Measurements from ENCODE around the gene MRPL49. TPM values are rescaled to one million over a fixed set of nuclear protein-coding genes. Genes with fewer than 3 reads are reported as not detected.
A peak's percentile ranks its signal among the peaks of the same experiment; 100 is the strongest.

Gene MRPL49
- total and polyA plus RNA-seq, 9 donors = 47.1 to 106 (median 53.4) TPM

- Histone ChIP-seq H3K27ac (peak overlapping the region; percentile 60 to 86), H3K36me3 (no peaks in the 10 kb centered on the region), H3K27me3 (no peaks in the 10 kb centered on the region), H3K4me3 (peak overlapping the region; percentile 91), H3K9me3 (no peaks in the 10 kb centered on the region), H3K4me1 (ENCODE audit: insufficient read depth) (peaks cover 11% of the 10 kb centered on the region)
- intact Hi-C loops (cut with DNase I) = loop anchor here in 2 of 4 donors (5.0 kb wide), 3 partner anchors 70 to 85 kb away; partner anchors contain the start of genes ARL2 (in 1 of the 2) and SNX15 (in 1 of the 2)
- WGBS, 3 donors = 22 to 42% (median 25%) methylated on average over 8 of the region's 8 CpGs
- TF ChIP-seq CTCF (IDR thresholded peaks at IDR 0.05) = no peak
- TF ChIP-seq POLR2A (IDR thresholded peaks at IDR 0.05) = no peak
- TF ChIP-seq EP300 (IDR thresholded peaks at IDR 0.05) = no peak
- DNase-seq = no peak
Measured at GRCh38 chr11:65096926-65097325, 25.2 kb upstream of the MRPL49 start.

GRCh38 chr11:65100674-65101350 is 21.3 kb upstream of the MRPL49 start:
- no peak for DNase-seq
- Histone ChIP-seq H3K4me3 (no peak overlapping the region), H3K4me1 (ENCODE audit: insufficient read depth) (peaks cover 23% of the 10 kb centered on the region), H3K27me3 (no peaks in the 10 kb centered on the region), H3K36me3 (no peaks in the 10 kb centered on the region), H3K9me3 (no peaks in the 10 kb centered on the region), H3K27ac (no peak overlapping the region)
- TF ChIP-seq EP300 (IDR thresholded peaks at IDR 0.05) (no peak), POLR2A (IDR thresholded peaks at IDR 0.05) (no peak), CTCF (IDR thresholded peaks at IDR 0.05) (no peak)
- intact Hi-C loops (cut with DNase I) = no loop called here
- WGBS, 3 donors = 84 to 89% (median 88%) methylated on average over 6 of the region's 6 CpGs

GRCh38 chr11:65102142-65103095 is 19.7 kb upstream of the MRPL49 start:
- H3K27me3 ChIP-seq = no peaks in the 10 kb centered on the region
- peaks cover 22% of the 10 kb centered on the region for H3K4me1 ChIP-seq (ENCODE audit: insufficient read depth)
- no peak overlapping the region for H3K4me3 ChIP-seq
- intact Hi-C loops (cut with DNase I) = no loop called here
- H3K36me3 ChIP-seq = no peaks in the 10 kb centered on the region
- TF ChIP-seq POLR2A (IDR thresholded peaks at IDR 0.05) (no peak), EP300 (IDR thresholded peaks at IDR 0.05) (no peak), CTCF (IDR thresholded peaks at IDR 0.05) (no peak)
- no peaks in the 10 kb centered on the region for H3K9me3 ChIP-seq
- WGBS, 3 donors = 68 to 74% (median 72%) methylated on average over 8 of the region's 8 CpGs
- peak overlapping the region in 1 of 2 donors; percentile 80 for H3K27ac ChIP-seq
- DNase-seq = no peak

- H3K36me3 ChIP-seq = no peaks in the 10 kb centered on the region
- H3K27ac ChIP-seq = peak overlapping the region in 1 of 2 donors; percentile 80
- DNase-seq = no peak
- H3K27me3 ChIP-seq = no peaks in the 10 kb centered on the region
- TF ChIP-seq POLR2A (IDR thresholded peaks at IDR 0.05) (no peak), EP300 (IDR thresholded peaks at IDR 0.05) (no peak), CTCF (IDR thresholded peaks at IDR 0.05) (no peak)
- intact Hi-C loops (cut with DNase I) = no loop called here
- H3K4me1 ChIP-seq (ENCODE audit: insufficient read depth) = peaks cover 20% of the 10 kb centered on the region
- no peak overlapping the region for H3K4me3 ChIP-seq
- no peaks in the 10 kb centered on the region for H3K9me3 ChIP-seq
Measured at GRCh38 chr11:65103476-65103875, 18.6 kb upstream of the MRPL49 start.

Data from ovary (tissue), 9 donors.